GM21447 (cell line): ENCODE data around the gene KCNMB2.
"Not testable (repeated sequence)": the region's sequence is repeated elsewhere in the genome, so short reads cannot be mapped to it uniquely, and the experiment has no call there.

Experiments
- ATAC-seq: cut with Tn5 transposase; IDR thresholded peaks from one replicate; pipeline ENCODE4 v1.9.1; 2021; ENCODE audit not compliant: unreplicated experiment

KCNMB2 gene

GRCh38 chr3:178850450-178851190, 314.4 kb downstream of the KCNMB2 start:
- no peak for ATAC-seq

GRCh38 chr3:178851564-178851963, 315.3 kb downstream of the KCNMB2 start:
- ATAC-seq: no peak

GRCh38 chr3:178856804-178857203, 320.6 kb downstream of the KCNMB2 start:
- no peak for ATAC-seq

- no peak for ATAC-seq
Measured at GRCh38 chr3:178859386-178859785, 323.1 kb downstream of the KCNMB2 start.

- ATAC-seq: not testable (repeated sequence)
Measured at GRCh38 chr3:178859900-178860436, 323.7 kb downstream of the KCNMB2 start.

- no peak for ATAC-seq
Measured at GRCh38 chr3:178868681-178869080, 332.4 kb downstream of the KCNMB2 start.

GRCh38 chr3:178870085-178870484, 333.8 kb downstream of the KCNMB2 start:
- ATAC-seq: no peak

- ATAC-seq: no peak
Measured at GRCh38 chr3:178875157-178875556, 338.9 kb downstream of the KCNMB2 start.

GRCh38 chr3:178875836-178876235, 339.6 kb downstream of the KCNMB2 start:
- no peak for ATAC-seq

- no peak for ATAC-seq
Measured at GRCh38 chr3:178880274-178880673, 344.0 kb downstream of the KCNMB2 start.
